GM13976 (cell line): ENCODE data around the gene BMERB1.
A peak's percentile ranks its signal among the peaks of the same experiment; 100 is the strongest.

Experiments used
- DNase-seq: peaks from one replicate; pipeline ENCODE4 v3.0.0; 2012; ENCODE audit warnings: low spot score
- in situ Hi-C: fragments of 300-500 bp; cut with MboI; formaldehyde crosslinking; loops from one replicate; pipeline ENCODE4 v1.12.0; 2022; ENCODE audit warnings: low sequenced_read_pairs, mixed read lengths, inconsistent platforms; ENCODE audit not compliant: unreplicated experiment
- TF ChIP-seq, protein P1 (sequence below): IDR thresholded peaks from 2 replicates; pipeline ENCODE4 v1.5.1; 2012; ENCODE audit warnings: borderline replicate concordance, mild to moderate bottlenecking; ENCODE audit not compliant: insufficient read depth; ENCODE audit errors: extremely low read depth, missing control alignments, control extremely low read depth

Gene BMERB1

DNA sequence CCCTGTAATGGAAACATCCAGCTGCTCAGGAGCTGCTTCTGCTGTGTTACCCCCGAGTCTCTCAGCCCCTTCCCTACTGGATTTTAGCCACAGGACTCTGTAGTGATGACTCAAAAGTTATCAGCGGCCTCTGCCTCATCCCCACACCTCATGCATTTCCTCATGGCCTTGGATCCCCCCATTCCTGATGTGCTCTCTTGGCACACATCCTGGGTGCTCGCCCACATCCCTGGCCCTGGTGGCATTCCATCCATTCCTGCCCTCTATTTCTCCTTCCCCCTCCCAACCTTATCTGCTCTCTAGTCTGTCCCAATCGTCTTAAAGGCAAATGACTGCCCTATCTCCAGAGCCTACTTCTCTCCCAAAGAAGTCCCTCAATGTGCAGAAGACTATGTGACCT lies 184.0 kb downstream of the BMERB1 start:
- DNase-seq, result no peak
- in situ Hi-C loops, result no loop called here
- TF ChIP-seq, protein P1, sequence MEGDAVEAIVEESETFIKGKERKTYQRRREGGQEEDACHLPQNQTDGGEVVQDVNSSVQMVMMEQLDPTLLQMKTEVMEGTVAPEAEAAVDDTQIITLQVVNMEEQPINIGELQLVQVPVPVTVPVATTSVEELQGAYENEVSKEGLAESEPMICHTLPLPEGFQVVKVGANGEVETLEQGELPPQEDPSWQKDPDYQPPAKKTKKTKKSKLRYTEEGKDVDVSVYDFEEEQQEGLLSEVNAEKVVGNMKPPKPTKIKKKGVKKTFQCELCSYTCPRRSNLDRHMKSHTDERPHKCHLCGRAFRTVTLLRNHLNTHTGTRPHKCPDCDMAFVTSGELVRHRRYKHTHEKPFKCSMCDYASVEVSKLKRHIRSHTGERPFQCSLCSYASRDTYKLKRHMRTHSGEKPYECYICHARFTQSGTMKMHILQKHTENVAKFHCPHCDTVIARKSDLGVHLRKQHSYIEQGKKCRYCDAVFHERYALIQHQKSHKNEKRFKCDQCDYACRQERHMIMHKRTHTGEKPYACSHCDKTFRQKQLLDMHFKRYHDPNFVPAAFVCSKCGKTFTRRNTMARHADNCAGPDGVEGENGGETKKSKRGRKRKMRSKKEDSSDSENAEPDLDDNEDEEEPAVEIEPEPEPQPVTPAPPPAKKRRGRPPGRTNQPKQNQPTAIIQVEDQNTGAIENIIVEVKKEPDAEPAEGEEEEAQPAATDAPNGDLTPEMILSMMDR, result no peak

DNA sequence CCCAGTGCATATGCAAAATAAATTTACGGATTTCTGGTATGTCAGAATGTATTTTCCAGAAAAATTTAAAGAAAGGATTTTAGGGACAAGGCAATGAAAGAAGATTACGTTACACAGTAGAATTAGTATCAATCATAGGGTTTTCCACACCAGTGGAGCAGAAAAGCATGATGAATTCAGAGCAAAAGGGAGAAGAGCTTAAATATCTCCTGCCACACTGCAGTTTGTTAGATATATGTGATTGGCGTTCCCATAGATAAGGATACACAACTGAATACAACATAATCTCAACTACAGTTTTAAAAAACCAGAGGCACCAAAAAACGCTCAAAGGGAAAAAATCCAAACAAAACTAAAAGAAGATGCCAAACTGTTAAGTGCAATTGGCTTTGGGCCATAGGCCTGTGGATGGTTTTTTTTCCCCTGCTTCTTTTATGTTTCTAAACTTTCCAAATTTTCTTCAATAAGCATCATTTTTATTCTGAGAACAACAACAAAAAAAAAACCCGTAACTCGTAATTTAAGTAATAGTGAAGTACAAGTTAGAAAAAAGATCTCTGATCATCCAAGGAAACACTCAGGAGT lies 186.3 kb downstream of the BMERB1 start:
- no peak for DNase-seq
- in situ Hi-C loops, result no loop called here
- TF ChIP-seq, protein P1, result no peak

DNA sequence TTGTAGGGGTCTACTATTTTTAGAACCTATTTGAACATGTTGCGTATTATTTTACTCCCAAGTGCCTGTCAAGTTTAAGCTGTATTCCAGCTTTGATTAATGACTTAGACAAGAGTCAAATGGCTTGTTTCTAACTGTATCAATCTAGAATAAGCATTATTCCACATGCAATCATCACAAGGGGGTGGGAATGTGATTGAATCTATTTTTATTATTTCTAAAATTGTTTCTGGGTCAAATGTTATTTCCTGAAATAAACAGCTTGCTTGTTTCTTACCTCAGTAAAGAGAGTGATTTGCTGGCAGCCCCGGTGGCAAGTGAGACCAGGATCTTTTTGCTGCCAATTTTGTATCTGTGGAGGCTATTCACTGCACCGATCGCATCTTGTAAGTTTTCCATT lies 187.1 kb downstream of the BMERB1 start:
- no peak for DNase-seq
- in situ Hi-C loops, result no loop called here
- TF ChIP-seq, protein P1, result no peak

DNA sequence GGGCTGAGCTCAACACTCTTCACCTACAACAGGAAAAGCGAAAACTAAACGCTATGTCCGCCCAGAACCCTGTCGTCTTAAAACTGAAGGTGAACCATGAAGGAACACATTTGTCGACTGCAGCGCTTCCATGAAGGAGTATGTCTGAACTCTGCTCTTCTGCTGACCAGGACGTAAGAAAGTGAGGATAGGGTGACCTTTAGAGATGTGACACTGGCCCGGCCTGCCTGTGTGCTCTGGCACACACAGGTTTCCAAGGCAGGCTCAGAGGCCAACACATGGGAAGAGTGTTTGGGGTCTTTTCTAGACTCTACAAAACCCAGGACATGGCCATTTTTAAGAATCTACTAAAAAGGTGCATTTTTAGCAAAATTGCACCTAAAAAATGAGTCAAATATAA lies 187.5 kb downstream of the BMERB1 start:
- in situ Hi-C loops, result no loop called here
- no peak for DNase-seq
- TF ChIP-seq, protein P1, result no peak

DNA sequence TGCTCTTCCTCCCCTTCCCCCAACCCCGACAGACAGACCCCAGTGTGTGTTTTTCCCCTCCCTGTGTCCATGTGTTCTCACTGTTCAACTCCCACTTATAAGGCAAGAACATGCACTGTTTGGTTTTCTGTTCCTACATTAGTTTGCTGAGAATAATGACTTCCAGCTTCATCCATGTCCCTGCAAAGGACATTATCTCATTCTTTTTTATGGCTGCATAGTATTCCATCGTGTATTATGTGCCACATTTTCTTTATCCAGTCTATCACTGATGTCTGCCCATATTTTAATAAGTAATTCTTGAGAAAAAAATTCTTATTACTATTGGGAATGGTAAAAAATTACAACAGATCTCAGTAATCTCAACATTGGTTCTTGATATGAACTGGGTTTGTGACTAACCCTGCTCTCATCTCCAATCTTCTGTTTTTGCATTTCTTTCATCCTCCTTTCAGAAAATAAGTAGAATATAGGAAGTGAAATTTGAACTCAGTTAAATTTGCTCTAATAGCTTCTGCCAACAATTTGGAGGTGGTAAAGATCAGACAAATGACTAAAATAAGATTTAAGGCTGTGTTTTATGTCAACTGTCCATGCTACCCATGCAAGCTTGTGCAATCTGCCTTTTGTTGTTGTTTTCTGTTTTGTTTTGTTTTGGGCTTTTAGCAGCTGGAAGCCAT lies 197.5 kb downstream of the BMERB1 start:
- TF ChIP-seq, protein P1, result no peak
- in situ Hi-C loops, result no loop called here
- DNase-seq, result no peak

DNA sequence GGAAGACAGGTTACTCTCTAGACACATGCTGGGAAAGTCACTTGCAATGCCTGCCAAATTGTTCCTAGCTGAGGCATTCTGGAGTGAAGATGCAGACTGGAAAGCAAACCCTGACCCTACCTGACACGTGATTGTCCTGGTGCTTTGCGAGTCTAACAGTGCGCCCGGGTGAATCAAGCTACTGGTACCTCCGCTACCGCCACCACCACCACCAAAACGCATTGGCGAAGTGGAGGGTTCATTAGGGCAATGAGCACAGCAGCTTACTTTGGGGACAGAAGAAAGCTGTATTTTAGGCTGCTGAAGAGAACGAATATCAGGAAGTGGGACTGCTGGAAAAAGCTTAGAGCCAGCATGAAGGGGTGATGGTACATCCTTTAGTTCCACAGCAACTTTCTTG lies 201.5 kb downstream of the BMERB1 start:
- DNase-seq, result no peak
- in situ Hi-C loops, result no loop called here
- TF ChIP-seq, protein P1, result no peak

DNA sequence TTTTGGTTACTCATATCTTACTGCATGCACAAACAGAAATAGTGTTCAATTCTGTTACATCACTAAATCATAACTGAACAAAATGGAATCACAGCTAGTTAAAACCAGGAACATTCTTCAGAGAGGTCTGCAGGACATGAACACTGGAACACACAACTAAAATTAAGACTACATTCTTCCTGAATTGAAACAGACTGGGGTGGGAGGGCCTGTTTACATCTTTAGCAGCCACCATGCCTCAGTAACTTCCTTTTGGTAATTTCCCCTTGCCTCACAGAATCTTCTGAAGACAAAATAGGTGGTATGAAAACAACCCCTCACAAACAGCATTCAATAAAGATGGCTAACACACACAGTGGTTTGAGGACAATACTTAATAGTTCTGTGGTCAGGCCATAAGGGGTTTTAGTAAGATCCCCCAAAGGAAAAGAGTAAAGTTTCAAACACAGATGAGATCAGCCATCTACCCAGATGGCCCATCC lies 202.0 kb downstream of the BMERB1 start:
- TF ChIP-seq, protein P1, result no peak
- peak; percentile 56 for DNase-seq
- in situ Hi-C loops, result no loop called here
